ENCODE data around the gene CCT5. TPM values are rescaled to one million over a fixed set of nuclear protein-coding genes. Genes with fewer than 3 reads are reported as not detected.

CCT5 gene
- total and polyA plus RNA-seq, 10 of the 15 experiments (the other 5 are each of a cell fraction or from before 2014, with no cell fraction given): 376 to 637 (median 543) TPM

- Histone ChIP-seq H3K27me3 (replicated peaks in 1 of 2; ENCODE audit: control insufficient read depth in 2 of 2, insufficient read depth in 2 of 2, low read length in 1 of 2) (no peaks in the 10 kb centered on the region), H3K4me3 (no peak overlapping the region), H4K20me1 (ENCODE audit: control insufficient read depth, insufficient read depth) (no peaks in the 10 kb centered on the region), H3K4me1 (ENCODE audit: control insufficient read depth, insufficient read depth, low read length) (no peaks in the 10 kb centered on the region), H3K36me3 (ENCODE audit: control insufficient read depth in 2 of 2, insufficient read depth in 2 of 2, low read length in 1 of 2) (no peaks in the 10 kb centered on the region), H3K27ac (ENCODE audit: control insufficient read depth, insufficient read depth) (no peak overlapping the region), H3K9me3 (replicated peaks; ENCODE audit: control insufficient read depth, insufficient read depth, low read length) (no peaks in the 10 kb centered on the region), H3K9ac (ENCODE audit: control insufficient read depth, insufficient read depth, low read length) (no peak overlapping the region), H3K79me2 (ENCODE audit: control insufficient read depth, insufficient read depth, low read length) (no peaks in the 10 kb centered on the region), H3K4me2 (ENCODE audit: control insufficient read depth, insufficient read depth) (no peak overlapping the region), H2AFZ (ENCODE audit: control insufficient read depth, low read depth, low read length) (no peak overlapping the region)
- ChIA-PET RAD21 (ENCODE audit: unreplicated experiment) (no interaction called here), POLR2A (no interaction called here), CTCF (interaction anchor here (0.6 to 2.8 kb wide), 2 partner anchors 10 kb away, joined by 3 to 9 read pairs; no protein-coding TSS in a partner anchor), SMC1A (ENCODE audit: uncharacterized antibody, unreplicated experiment) (no interaction called here)
- no peak for TF ChIP-seq HDAC2 (IDR thresholded peaks at IDR 0.05)
- no peak for TF ChIP-seq SP1 (IDR thresholded peaks at IDR 0.05; ENCODE audit: low read depth, low read length)
- no peak for TF ChIP-seq BRCA1 (IDR thresholded peaks at IDR 0.05; ENCODE audit: low read depth, low read length)
- TF ChIP-seq ZNF24 (IDR thresholded peaks at IDR 0.05): no peak
- no peak for TF ChIP-seq BCL3 (IDR thresholded peaks at IDR 0.05; ENCODE audit: borderline replicate concordance, insufficient read depth, low read depth, low read length, poor library complexity, severe bottlenecking)
- no peak for TF ChIP-seq ZNF217 (IDR thresholded peaks at IDR 0.05)
- no peak for TF ChIP-seq HDGF (IDR thresholded peaks at IDR 0.05)
- TF ChIP-seq FOXM1 (IDR thresholded peaks at IDR 0.05; ENCODE audit: low read depth, low read length): no peak
- no peak for TF ChIP-seq EZH2 (IDR thresholded peaks at IDR 0.05; ENCODE audit: borderline replicate concordance, control insufficient read depth, low read depth, low read length)
- no peak for TF ChIP-seq PAX5 (IDR thresholded peaks at IDR 0.05; ENCODE audit: borderline replicate concordance, low read depth, low read length)
- TF ChIP-seq POLR2AphosphoS2 (IDR thresholded peaks at IDR 0.05; ENCODE audit: low read depth, low read length): no peak
- no peak for TF ChIP-seq USF2 (IDR thresholded peaks at IDR 0.05; ENCODE audit: borderline replicate concordance, low read depth, low read length)
- TF ChIP-seq ZBTB33 (IDR thresholded peaks at IDR 0.05): no peak
- DNase-seq (ENCODE audit: low read depth, low spot score) (no peak), ATAC-seq (no peak), FAIRE-seq (no peak)
- intact Hi-C loops (cut with micrococcal nuclease; ENCODE audit: unreplicated experiment): no loop called here
- BruUV-seq (replicated peaks): no TSS peak
- in situ Hi-C loops (cut with MboI): no loop called here
- 52% methylated on average over 3 of the region's 3 CpGs for WGBS (ENCODE audit: insufficient coverage, insufficient replicate concordance, low lambda C conversion rate, missing lambda C conversion rate)
Observed at GRCh38 chr5:10293907-10294662, 44.0 kb downstream of the CCT5 start.

Data from GM12878 (cell line).